Aorta (tissue), 5 donors: ENCODE data around the gene ARL13B. TPM values are rescaled to one million over a fixed set of nuclear protein-coding genes. Genes with fewer than 3 reads are reported as not detected.

ENCODE experiments used
- ATAC-seq: fragments of 200-7000 bp; cut with Tn5 transposase; one replicate; pipeline ENCODE4 v1.9.1; 2022; ENCODE audit warnings: moderate library complexity; ENCODE audit not compliant: low FRiP score
- DNase-seq, 2 donors: peaks; one replicate each; pipeline ENCODE4 v3.0.0-alpha.2; 2020
- H3K27ac ChIP-seq, 2 donors: one replicate each; pipeline ENCODE4 v1.5.1; 2013; ENCODE audit warnings: low read length in 2 of 2, mild to moderate bottlenecking in 2 of 2, moderate library complexity in 2 of 2, control low read depth in 1 of 2, inconsistent platforms in 1 of 2, low read depth in 1 of 2
- H3K27me3 ChIP-seq, 2 donors: one replicate each; pipeline ENCODE4 v1.6.1; 2013; ENCODE audit warnings: control low read depth in 1 of 2, low read length in 1 of 2, mild to moderate bottlenecking in 1 of 2, moderate library complexity in 1 of 2; ENCODE audit not compliant: insufficient read depth in 2 of 2, control insufficient read depth in 1 of 2
- H3K36me3 ChIP-seq, 2 donors: one replicate each; pipeline ENCODE4 v1.6.1; 2013; ENCODE audit warnings: control low read depth in 1 of 2, low read length in 1 of 2, mild to moderate bottlenecking in 1 of 2; ENCODE audit not compliant: insufficient read depth in 2 of 2, control insufficient read depth in 1 of 2
- H3K4me1 ChIP-seq, 2 donors: one replicate each; pipeline ENCODE4 v1.6.1; 2013; ENCODE audit warnings: low read length in 2 of 2, control low read depth in 1 of 2, mild to moderate bottlenecking in 1 of 2, moderate library complexity in 1 of 2; ENCODE audit not compliant: insufficient read depth in 2 of 2, control insufficient read depth in 1 of 2
- H3K4me3 ChIP-seq, 2 donors: one replicate each; pipeline ENCODE4 v1.5.1; 2013; ENCODE audit warnings: low read length in 2 of 2, control low read depth in 1 of 2, mild to moderate bottlenecking in 1 of 2
- H3K9me3 ChIP-seq: one replicate; pipeline ENCODE4 v1.6.1; 2013; ENCODE audit warnings: mild to moderate bottlenecking, low read length; ENCODE audit not compliant: control insufficient read depth
- WGBS, 2 donors: extraction: QIAGEN DNeasy Blood & Tissue Kit; methylation state at CpG; one replicate each; pipeline ENCODE4 v1.1.7; 2013; 5-methylcytosine and 5-hydroxymethylcytosine counted together
- intact Hi-C, 2 donors: fragments of 100-400 bp; cut with DNase I; formaldehyde crosslinking; loops; one replicate each; pipeline versions ENCODE4 v1.14.2 to v1.15.0; 2022
- polyA plus RNA-seq, 2 donors: library from polyadenylated mRNA; stranded (reverse); fragments of 200-250 nt; gene quantifications; one replicate each; pipeline ENCODE4 v1.2.3, GENCODE V29; 2013
- total RNA-seq, 2 donors: library from RNA; stranded (reverse); fragmentation: NEBNext Ultra II Directional; extraction: Animal tissue kit (Norgen Biotek cat#: 25700); gene quantifications; one replicate each; pipeline ENCODE4 v1.2.1, GENCODE V29; 2021
- donor health status: healthy with polysubstance abuse.
- donor health status: Bipolar disorder and iron deficiency.
- donor health status: DM: no; HTN: no; CAD: no.
- donor health status: DM: no; HTN: no; CAD: no.
- donor health status: DM: yes; HTN: yes; CAD: no.

Gene ARL13B
- total and polyA plus RNA-seq, 4 donors = 5.0 to 19.1 (median 12.1) TPM

DNA sequence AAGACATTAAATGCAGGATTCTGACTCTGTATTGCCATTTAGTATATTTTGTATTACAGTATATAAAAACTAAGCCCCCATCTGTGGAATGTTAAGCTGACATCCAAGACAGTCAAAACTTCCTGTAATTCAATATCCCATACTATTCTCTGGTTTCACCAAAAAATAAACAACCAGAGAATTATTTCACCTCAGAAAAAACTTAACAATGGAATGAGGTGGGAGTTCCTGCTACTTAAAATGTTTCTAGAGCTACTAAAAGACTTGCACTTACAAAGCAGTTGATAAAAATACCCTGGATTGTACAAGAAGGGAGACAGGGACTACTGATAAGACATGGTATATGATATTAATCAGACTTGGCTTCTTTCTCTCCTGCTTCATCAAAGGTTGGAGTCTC is 8.3 kb downstream of the ARL13B start:
- DNase-seq = no peak
- Histone ChIP-seq H3K27ac (no peak overlapping the region), H3K4me1 (no peaks in the 10 kb centered on the region), H3K27me3 (no peaks in the 10 kb centered on the region), H3K4me3 (no peak overlapping the region), H3K36me3 (no peaks in the 10 kb centered on the region), H3K9me3 (no peaks in the 10 kb centered on the region)
- intact Hi-C loops = no loop called here
- no peak for ATAC-seq

DNA sequence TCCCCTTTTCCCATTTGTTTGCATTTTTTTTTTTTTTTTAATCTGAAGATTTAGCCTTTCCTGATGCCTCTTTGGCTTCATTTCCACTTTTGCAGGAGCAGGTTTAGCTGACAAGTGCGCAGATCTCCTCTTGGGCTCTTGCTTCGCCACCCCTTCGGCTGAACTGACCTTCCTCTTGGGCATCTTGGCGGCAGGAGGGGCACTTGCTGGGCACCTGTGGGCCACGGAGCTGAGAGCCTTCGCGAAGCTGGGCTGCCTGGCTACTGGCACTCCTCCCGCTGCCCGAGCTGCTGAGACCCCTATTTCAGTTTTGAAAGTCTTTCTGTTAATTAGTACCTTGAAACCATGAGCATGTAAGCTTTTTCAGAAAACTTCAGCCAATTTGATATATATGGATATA is 8.8 kb downstream of the ARL13B start:
- Histone ChIP-seq H3K27ac (no peak overlapping the region), H3K4me1 (no peaks in the 10 kb centered on the region), H3K9me3 (no peaks in the 10 kb centered on the region), H3K27me3 (no peaks in the 10 kb centered on the region), H3K36me3 (no peaks in the 10 kb centered on the region), H3K4me3 (no peak overlapping the region)
- intact Hi-C loops = no loop called here
- ATAC-seq (no peak), DNase-seq (no peak)
- WGBS, 2 donors = 94 to 97% methylated on average over 9 of the region's 9 CpGs

DNA sequence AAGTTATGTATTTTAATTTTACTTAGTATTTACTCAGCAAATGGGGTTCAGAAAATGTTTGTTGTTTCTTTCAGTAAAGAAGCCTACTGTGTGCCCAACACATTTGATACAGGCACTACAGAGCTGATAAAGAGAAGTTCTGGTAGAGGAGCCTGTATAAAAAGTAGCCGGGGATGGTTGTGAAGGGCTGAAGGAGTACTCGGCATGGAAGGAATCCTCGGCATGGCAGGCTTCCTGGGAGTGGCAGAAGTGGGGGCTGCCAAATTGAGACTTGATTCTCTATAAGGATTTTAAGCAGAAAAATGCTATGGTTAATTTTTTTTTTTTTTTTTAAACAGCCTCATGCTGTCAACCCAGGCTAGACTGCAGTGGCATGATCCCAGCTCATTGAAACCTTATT is 9.3 kb downstream of the ARL13B start:
- Histone ChIP-seq H3K4me1 (no peaks in the 10 kb centered on the region), H3K27me3 (no peaks in the 10 kb centered on the region), H3K27ac (no peak overlapping the region), H3K4me3 (no peak overlapping the region), H3K36me3 (no peaks in the 10 kb centered on the region), H3K9me3 (no peaks in the 10 kb centered on the region)
- no peak for DNase-seq
- WGBS, 2 donors = 75 to 78% methylated on average over 3 of the region's 3 CpGs
- no peak for ATAC-seq
- intact Hi-C loops = no loop called here

DNA sequence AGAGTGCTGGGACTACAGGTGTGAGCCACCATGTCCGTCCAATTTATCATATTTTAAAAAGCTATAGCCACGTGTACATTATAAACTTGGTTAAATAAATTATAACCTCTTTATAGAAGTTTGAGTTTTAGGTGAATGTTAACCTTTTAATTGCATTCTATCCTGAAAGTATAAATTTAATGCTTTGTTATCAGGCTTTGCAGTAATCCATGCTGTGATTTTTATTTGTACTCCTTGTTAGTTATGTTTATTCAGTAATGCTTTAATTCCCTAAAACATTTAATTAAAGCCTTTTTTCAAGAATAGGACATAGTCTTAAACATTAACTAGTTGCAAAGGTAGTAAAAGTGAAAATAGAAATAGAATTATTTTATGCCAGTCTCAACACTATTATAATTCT is 11.7 kb downstream of the ARL13B start:
- DNase-seq (no peak), ATAC-seq (no peak)
- no peak overlapping the region for H3K4me3 ChIP-seq
- 77 to 83% methylated on average over 2 of the region's 2 CpGs for WGBS, 2 donors
- H3K4me1 ChIP-seq = no peaks in the 10 kb centered on the region
- H3K9me3 ChIP-seq = no peaks in the 10 kb centered on the region
- no peak overlapping the region for H3K27ac ChIP-seq
- H3K27me3 ChIP-seq = no peaks in the 10 kb centered on the region
- H3K36me3 ChIP-seq = no peaks in the 10 kb centered on the region
- intact Hi-C loops = no loop called here

DNA sequence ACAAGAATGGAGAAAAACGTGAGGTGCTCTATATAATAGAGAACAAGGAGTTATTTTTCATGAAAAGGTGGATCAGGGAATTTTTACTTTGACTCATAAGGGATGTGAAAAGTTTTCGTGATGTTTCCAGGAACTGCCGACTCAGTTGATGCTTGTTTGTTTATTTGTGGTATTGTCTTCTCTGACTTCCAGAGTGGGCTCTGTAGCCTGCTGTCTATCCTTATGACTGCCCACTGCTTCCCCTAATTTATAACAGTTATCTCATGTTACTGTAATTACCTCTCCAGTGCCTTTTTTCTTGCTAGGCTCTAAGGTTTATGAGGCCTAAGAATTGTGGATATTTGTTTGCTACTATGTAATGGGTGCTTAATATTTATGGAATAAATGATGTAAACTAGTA is 12.3 kb downstream of the ARL13B start:
- intact Hi-C loops = no loop called here
- Histone ChIP-seq H3K27me3 (no peaks in the 10 kb centered on the region), H3K36me3 (no peaks in the 10 kb centered on the region), H3K4me1 (no peaks in the 10 kb centered on the region), H3K27ac (no peak overlapping the region), H3K9me3 (no peaks in the 10 kb centered on the region), H3K4me3 (no peak overlapping the region)
- ATAC-seq (no peak), DNase-seq (no peak)
- WGBS, 2 donors = 83 to 92% methylated on average over 3 of the region's 3 CpGs

DNA sequence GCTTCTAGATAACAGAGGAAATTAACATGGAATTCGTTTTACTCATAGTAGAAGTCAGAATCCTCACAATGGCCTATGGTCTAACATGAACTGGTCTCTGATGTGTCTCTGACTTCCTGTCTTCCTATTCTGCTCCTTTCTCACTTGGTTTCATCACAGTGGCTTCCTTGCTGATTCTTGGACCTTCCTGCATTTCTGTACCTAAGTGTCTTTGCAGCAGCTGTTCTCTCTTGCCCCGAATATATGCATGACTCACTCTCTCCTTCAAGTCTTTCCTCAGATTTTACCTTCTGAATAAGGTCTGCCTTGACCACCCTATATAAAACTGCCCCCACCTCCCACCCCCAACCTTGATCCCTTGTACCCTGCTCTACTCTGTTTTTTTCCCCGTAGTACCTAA is 14.1 kb downstream of the ARL13B start:
- DNase-seq = no peak
- intact Hi-C loops = no loop called here
- no peak for ATAC-seq

DNA sequence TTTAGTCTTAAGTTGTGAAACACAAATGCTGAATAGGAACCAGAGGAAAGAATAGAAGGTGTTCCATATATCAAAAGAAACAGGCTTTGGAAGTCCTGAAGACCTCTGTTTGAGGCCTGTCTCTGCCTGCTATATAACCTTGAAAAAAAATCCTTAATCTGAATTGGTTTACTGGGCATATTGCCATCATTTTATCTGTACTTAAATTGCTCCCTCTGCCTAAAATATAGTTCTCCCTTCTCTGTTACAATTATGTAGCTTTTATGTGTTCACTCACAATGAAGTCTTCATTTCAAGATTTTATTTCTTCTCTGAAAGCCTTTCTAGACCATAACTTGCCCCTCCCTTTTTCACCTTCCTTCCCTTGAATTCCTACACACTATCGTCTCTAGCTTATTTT is 21.2 kb downstream of the ARL13B start:
- ATAC-seq = no peak
- 26 to 33% methylated on average over 1 of the region's 1 CpG for WGBS, 2 donors
- no peak overlapping the region for H3K27ac ChIP-seq

More for the DNA sequence above, 14.1 kb downstream of the ARL13B start:
- H3K4me3 ChIP-seq = no peak overlapping the region
- no peak overlapping the region for H3K27ac ChIP-seq
- WGBS, 2 donors = 91 to 96% methylated on average over 3 of the region's 3 CpGs
- H3K4me1 ChIP-seq = no peaks in the 10 kb centered on the region
- no peaks in the 10 kb centered on the region for H3K27me3 ChIP-seq
- no peaks in the 10 kb centered on the region for H3K9me3 ChIP-seq
- H3K36me3 ChIP-seq = no peaks in the 10 kb centered on the region

DNA sequence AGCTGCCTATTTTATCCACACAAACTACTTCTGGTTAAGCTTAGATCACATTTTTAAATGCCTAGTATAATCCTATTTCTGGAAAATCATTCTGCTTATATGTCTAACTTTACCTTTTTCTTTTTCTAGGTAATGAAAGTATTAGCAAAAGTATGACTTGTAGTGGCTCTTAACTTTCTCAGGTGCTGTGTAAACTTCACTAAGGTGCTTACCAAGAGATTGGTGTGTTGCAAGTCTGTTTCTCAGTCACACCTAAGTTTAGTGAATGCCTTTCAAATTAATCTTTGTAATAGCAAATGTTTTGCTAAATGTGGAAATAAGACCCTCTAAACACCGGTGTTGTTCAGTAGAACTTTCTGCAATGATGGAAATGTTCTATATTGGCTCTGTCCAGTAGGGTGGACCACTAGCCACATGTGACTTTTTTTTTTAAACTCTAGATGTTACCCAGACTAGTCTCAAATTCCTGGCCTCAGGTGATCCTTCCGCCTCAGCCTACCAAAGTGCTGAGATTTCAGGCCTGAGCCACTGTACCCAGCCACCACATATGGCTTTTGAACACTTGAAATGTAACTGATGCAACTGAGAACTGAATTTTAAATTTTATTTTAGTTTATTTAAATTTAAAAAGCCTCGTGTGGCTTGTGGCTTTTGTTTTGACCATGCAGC is 22.0 kb downstream of the ARL13B start:
- no peak overlapping the region for H3K4me3 ChIP-seq
- intact Hi-C loops = loop anchor here (5.0 kb wide), 1 partner anchor 65 kb away; no protein-coding TSS in a partner anchor

More for the DNA sequence above, 21.2 kb downstream of the ARL13B start:
- no peaks in the 10 kb centered on the region for H3K36me3 ChIP-seq
- intact Hi-C loops = loop anchor here (5.0 kb wide), 1 partner anchor 66 kb away; no protein-coding TSS in a partner anchor
- H3K4me1 ChIP-seq = peaks cover 0 to 2% of the 10 kb centered on the region in 2 donors
- H3K4me3 ChIP-seq = no peak overlapping the region
- H3K9me3 ChIP-seq = no peaks in the 10 kb centered on the region
- H3K27me3 ChIP-seq = no peaks in the 10 kb centered on the region
- DNase-seq = no peak

DNA sequence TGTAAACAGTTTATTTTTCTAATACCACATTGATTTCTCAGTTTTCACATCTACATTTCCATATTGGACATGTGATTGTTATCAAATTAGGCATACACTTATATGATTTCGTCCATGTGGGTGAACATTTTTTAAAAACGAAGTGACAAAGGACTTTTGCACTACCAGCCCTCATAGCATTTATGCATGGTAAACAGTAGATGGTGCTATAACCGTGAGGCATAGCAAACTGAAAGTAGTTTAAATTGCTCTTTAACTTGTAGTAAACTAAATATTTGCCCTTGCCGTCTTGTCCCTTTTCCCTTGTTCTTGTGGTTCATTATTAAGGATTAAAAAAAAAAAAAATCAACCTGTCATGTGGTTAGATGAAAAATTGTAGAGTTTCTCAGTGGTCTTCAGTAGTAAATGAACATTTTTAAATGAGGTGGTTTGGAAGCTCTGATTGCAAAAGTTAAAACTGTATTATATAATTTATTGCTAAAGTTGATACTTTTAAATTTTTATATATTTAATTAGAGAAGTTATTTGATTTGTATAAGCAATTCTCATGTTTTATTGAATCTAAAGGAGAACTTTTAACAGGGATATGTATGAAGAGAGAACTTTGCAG is 24.5 kb downstream of the ARL13B start:
- WGBS, 2 donors = 0 to 1% methylated on average over 4 of the region's 4 CpGs
- H3K36me3 ChIP-seq = no peaks in the 10 kb centered on the region
- peaks cover 0 to 2% of the 10 kb centered on the region in 2 donors for H3K4me1 ChIP-seq
- intact Hi-C loops = loop anchor here (5.0 kb wide), 1 partner anchor 63 kb away; no protein-coding TSS in a partner anchor
- no peak overlapping the region for H3K27ac ChIP-seq
- ATAC-seq (peak; percentile 82), DNase-seq (no peak)
- H3K27me3 ChIP-seq = no peaks in the 10 kb centered on the region
- peak overlapping the region in 1 of 2 donors; percentile 48 for H3K4me3 ChIP-seq
- no peaks in the 10 kb centered on the region for H3K9me3 ChIP-seq

More for the DNA sequence above, 22.0 kb downstream of the ARL13B start:
- Histone ChIP-seq H3K36me3 (no peaks in the 10 kb centered on the region), H3K27ac (peak overlapping the region in 1 of 2 donors; percentile 51), H3K4me1 (peaks cover 0 to 2% of the 10 kb centered on the region in 2 donors), H3K9me3 (no peaks in the 10 kb centered on the region), H3K27me3 (no peaks in the 10 kb centered on the region)
- 61% methylated on average over 3 of the region's 3 CpGs for WGBS, 2 donors
- DNase-seq = no peak
- ATAC-seq = no peak
